IMR-90 (cell line): ENCODE measurements around the gene ARMC9. TPM values are rescaled to one million over a fixed set of nuclear protein-coding genes. Genes with fewer than 3 reads are reported as not detected.
"Not testable (repeated sequence)": the region's sequence is repeated elsewhere in the genome, so short reads cannot be mapped to it uniquely, and the experiment has no call there.

Experiments
- ATAC-seq: fragments of 200-7000 bp; cut with Tn5 transposase; 2 replicates; pipeline ENCODE4 v1.9.1; 2020; ENCODE audit warnings: low read depth, mild to moderate bottlenecking, moderate library complexity
- BruUV-seq: library from RNA; stranded (reverse); fragments of 400-500 nt; replicated peaks from 2 replicates; lab custom pipeline; 2021; lab: Mats Ljungman, UMichigan
- CTCF ChIA-PET: fragments of 300-600 bp; formaldehyde crosslinking; extraction: SDS; loops from one replicate; lab custom pipeline; 2021; ENCODE audit warnings: antibody characterized with exemption; lab: Yijun Ruan, JAX
- POLR2A ChIA-PET: fragments of 300-600 bp; sonication (Branson Sonifier 250); formaldehyde crosslinking; loops from one replicate; lab custom pipeline; 2022; ENCODE audit warnings: antibody characterized with exemption; ENCODE audit not compliant: unreplicated experiment; lab: Charles Lee
- DNase-seq: peaks from one replicate; pipeline ENCODE4 v3.0.0; 2013
- H2AFZ ChIP-seq: replicated peaks from 2 replicates; pipeline ENCODE3; 2013; ENCODE audit warnings: low read length, mild to moderate bottlenecking; ENCODE audit not compliant: poor library complexity
- H2AK5ac ChIP-seq: 2 replicates; pipeline ENCODE4 v1.6.1; 2013; ENCODE audit warnings: low read depth, low read length, inconsistent platforms
- H2AK9ac ChIP-seq: replicated peaks from 2 replicates; pipeline ENCODE3; 2013; ENCODE audit warnings: mild to moderate bottlenecking, low read depth, low read length, moderate library complexity; ENCODE audit not compliant: poor library complexity
- H2BK120ac ChIP-seq: 2 replicates; pipeline ENCODE4 v1.6.1; 2013; ENCODE audit warnings: low read depth, low read length, inconsistent platforms
- H2BK15ac ChIP-seq: 3 replicates; pipeline ENCODE4 v1.6.1; 2013; ENCODE audit warnings: low read depth, low read length, inconsistent platforms
- H2BK20ac ChIP-seq: 2 replicates; pipeline ENCODE4 v1.6.1; 2013; ENCODE audit warnings: low read depth, mild to moderate bottlenecking, inconsistent platforms, low read length, moderate library complexity
- H2BK5ac ChIP-seq: 2 replicates; pipeline ENCODE4 v1.6.1; 2013; ENCODE audit warnings: mild to moderate bottlenecking, low read depth, low read length, inconsistent platforms; ENCODE audit not compliant: poor library complexity, severe bottlenecking
- H3K14ac ChIP-seq: replicated peaks from 2 replicates; pipeline ENCODE4 v1.6.1; 2013; ENCODE audit warnings: low read depth, low read length, inconsistent platforms
- H3K18ac ChIP-seq: 2 replicates; pipeline ENCODE4 v1.6.1; 2013; ENCODE audit warnings: low read depth, low read length, control low read depth
- H3K23ac ChIP-seq: 2 replicates; pipeline ENCODE4 v1.6.1; 2013; ENCODE audit warnings: low read depth, low read length, inconsistent platforms
- H3K27ac ChIP-seq: 2 replicates; pipeline ENCODE4 v1.5.1; 2013; ENCODE audit warnings: mild to moderate bottlenecking, control low read depth, low read length; ENCODE audit not compliant: insufficient read depth
- H3K27me3 ChIP-seq: 2 replicates; pipeline ENCODE4 v1.6.1; 2013; ENCODE audit warnings: low read length; ENCODE audit not compliant: control insufficient read depth, insufficient read depth
- H3K36me3 ChIP-seq: 2 replicates; pipeline ENCODE4 v1.6.1; 2013; ENCODE audit warnings: low read length, mixed read lengths; ENCODE audit not compliant: control insufficient read depth, insufficient read depth
- H3K4ac ChIP-seq: 2 replicates; pipeline ENCODE4 v1.6.1; 2013; ENCODE audit warnings: low read depth, low read length, inconsistent platforms
- H3K4me1 ChIP-seq: 2 replicates; pipeline ENCODE4 v1.6.1; 2013; ENCODE audit warnings: low read length, mixed read lengths; ENCODE audit not compliant: control insufficient read depth, insufficient read depth
- H3K4me2 ChIP-seq: 2 replicates; pipeline ENCODE4 v1.6.1; 2013; ENCODE audit warnings: low read depth, mild to moderate bottlenecking, control low read depth, low read length, moderate library complexity
- H3K4me3 ChIP-seq: 2 replicates; pipeline ENCODE4 v1.5.1; 2013; ENCODE audit warnings: low read depth, mild to moderate bottlenecking, control low read depth, low read length, moderate library complexity; ENCODE audit not compliant: insufficient read depth
- H3K56ac ChIP-seq: 2 replicates; pipeline ENCODE4 v1.6.1; 2013; ENCODE audit warnings: low read length, inconsistent platforms; ENCODE audit not compliant: insufficient read depth; ENCODE audit errors: extremely low read depth
- H3K79me1 ChIP-seq, 2 experiments: 2 replicates each; pipeline ENCODE4 v1.6.1; 2013; ENCODE audit warnings: low read length in 2 of 2, inconsistent platforms in 1 of 2, low read depth in 1 of 2
- H3K9ac ChIP-seq: 2 replicates; pipeline ENCODE4 v1.6.1; 2013; ENCODE audit warnings: low read depth, low read length, control low read depth
- H3K9me1 ChIP-seq: 2 replicates; pipeline ENCODE4 v1.6.1; 2013; ENCODE audit warnings: low read length, inconsistent platforms; ENCODE audit not compliant: insufficient read depth
- H3K9me3 ChIP-seq: 2 replicates; pipeline ENCODE4 v1.6.1; 2013; ENCODE audit warnings: low read length; ENCODE audit not compliant: control insufficient read depth, insufficient read depth
- H4K20me1 ChIP-seq: 2 replicates; pipeline ENCODE4 v1.6.1; 2013; ENCODE audit warnings: low read length, inconsistent platforms; ENCODE audit not compliant: insufficient read depth
- H4K5ac ChIP-seq: 2 replicates; pipeline ENCODE4 v1.6.1; 2013; ENCODE audit warnings: mild to moderate bottlenecking, low read depth, low read length, control low read depth
- H4K8ac ChIP-seq, 2 experiments: 2 replicates each; pipeline ENCODE4 v1.6.1; 2013; ENCODE audit warnings: low read depth in 2 of 2, low read length in 2 of 2, control low read depth in 1 of 2, inconsistent platforms in 1 of 2
- H4K91ac ChIP-seq: 2 replicates; pipeline ENCODE4 v1.6.1; 2013; ENCODE audit warnings: low read depth, low read length, inconsistent platforms; ENCODE audit not compliant: insufficient read depth
- POLR2A ChIP-seq: IDR thresholded peaks from 2 replicates; pipeline ENCODE4 v1.6.1; 2012; ENCODE audit warnings: mild to moderate bottlenecking, low read depth, low read length
- WGBS, 2 experiments: methylation state at CpG; one replicate each; pipeline versions ENCODE4 v1.1.5 to v1.1.7; 2013; ENCODE audit warnings: missing lambda C conversion rate in 2 of 2; ENCODE audit not compliant: insufficient read length in 1 of 2; ENCODE audit errors: extremely low coverage in 2 of 2; 5-methylcytosine and 5-hydroxymethylcytosine counted together
- dilution Hi-C: fragments of 300-500 bp; cut with HindIII; formaldehyde crosslinking; loops from one replicate; pipeline ENCODE4 v1.14.3; 2018; ENCODE audit warnings: low sequenced_read_pairs; ENCODE audit not compliant: unreplicated experiment
- in situ Hi-C: fragments of 300-500 bp; cut with MboI; formaldehyde crosslinking; loops from 3 replicates; pipeline ENCODE4 v1.14.3; 2019; ENCODE audit warnings: low sequenced_read_pairs, inconsistent platforms, mixed read lengths
- intact Hi-C: fragments of 100-400 bp; cut with micrococcal nuclease; formaldehyde crosslinking; loops from 2 replicates; pipeline ENCODE4 v1.10.0; 2022
- polyA plus RNA-seq, 3 experiments: library from polyadenylated mRNA; depleted of rRNA; stranded (reverse); fragments of >200 nt; gene quantifications; 2 replicates each; pipeline ENCODE4 v1.2.3, GENCODE V29; 2012; ENCODE audit warnings: low replicate concordance in 1 of 3
- total RNA-seq: library from RNA; depleted of rRNA; stranded (reverse); fragments of >200 nt; gene quantifications from 2 replicates; pipeline ENCODE4 v1.2.3, GENCODE V29; 2012
- TF ChIP-seq, protein P1 (sequence below): conservative IDR thresholded peaks from 2 replicates; pipeline ENCODE4 v1.5.1; 2012; ENCODE audit warnings: mild to moderate bottlenecking, low read depth, low read length, improper control_type of control experiment

Gene ARMC9
- total and polyA plus RNA-seq, 2 of the 4 experiments (the other 2 are of a cell fraction), result 36.0 to 46.6 TPM

GRCh38 chr2:231300722-231301076, 102.3 kb downstream of the ARMC9 start (continued):
- TF ChIP-seq, protein P1, sequence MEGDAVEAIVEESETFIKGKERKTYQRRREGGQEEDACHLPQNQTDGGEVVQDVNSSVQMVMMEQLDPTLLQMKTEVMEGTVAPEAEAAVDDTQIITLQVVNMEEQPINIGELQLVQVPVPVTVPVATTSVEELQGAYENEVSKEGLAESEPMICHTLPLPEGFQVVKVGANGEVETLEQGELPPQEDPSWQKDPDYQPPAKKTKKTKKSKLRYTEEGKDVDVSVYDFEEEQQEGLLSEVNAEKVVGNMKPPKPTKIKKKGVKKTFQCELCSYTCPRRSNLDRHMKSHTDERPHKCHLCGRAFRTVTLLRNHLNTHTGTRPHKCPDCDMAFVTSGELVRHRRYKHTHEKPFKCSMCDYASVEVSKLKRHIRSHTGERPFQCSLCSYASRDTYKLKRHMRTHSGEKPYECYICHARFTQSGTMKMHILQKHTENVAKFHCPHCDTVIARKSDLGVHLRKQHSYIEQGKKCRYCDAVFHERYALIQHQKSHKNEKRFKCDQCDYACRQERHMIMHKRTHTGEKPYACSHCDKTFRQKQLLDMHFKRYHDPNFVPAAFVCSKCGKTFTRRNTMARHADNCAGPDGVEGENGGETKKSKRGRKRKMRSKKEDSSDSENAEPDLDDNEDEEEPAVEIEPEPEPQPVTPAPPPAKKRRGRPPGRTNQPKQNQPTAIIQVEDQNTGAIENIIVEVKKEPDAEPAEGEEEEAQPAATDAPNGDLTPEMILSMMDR, result no peak
- no peak for TF ChIP-seq POLR2A

DNA sequence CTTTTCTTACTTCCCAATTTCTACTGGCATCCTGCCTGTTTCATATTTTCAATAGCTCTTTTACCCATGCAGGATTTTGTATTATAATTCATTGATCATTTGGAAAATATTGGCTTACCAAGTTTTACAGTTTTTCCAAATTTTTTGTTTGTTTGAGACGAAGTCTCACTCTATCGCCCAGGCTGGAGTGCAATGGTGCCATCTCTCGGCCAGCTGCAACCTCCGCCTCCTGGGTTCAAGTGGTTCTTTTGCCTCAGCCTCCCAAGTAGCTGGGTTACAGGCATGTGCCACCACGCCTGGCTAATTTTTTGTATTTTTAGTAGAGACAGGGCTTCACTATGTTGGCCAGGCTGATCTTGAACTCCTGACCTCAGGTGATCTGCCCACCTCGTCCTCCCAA, 105.8 kb downstream of the ARMC9 start:
- H3K9ac ChIP-seq, H3K4me3 ChIP-seq, H3K4me2 ChIP-seq, ATAC-seq, in situ Hi-C loops, intact Hi-C loops, BruUV-seq, H3K79me1 ChIP-seq, H3K23ac ChIP-seq, H3K27ac ChIP-seq, H2BK120ac ChIP-seq, H4K8ac ChIP-seq, H2AFZ ChIP-seq, dilution Hi-C loops, H3K27me3 ChIP-seq, H3K9me3 ChIP-seq, H3K56ac ChIP-seq, H3K9me1 ChIP-seq, H2BK20ac ChIP-seq, H2AK5ac ChIP-seq, H2BK15ac ChIP-seq, CTCF ChIA-PET, H2AK9ac ChIP-seq, H3K14ac ChIP-seq, H3K18ac ChIP-seq, DNase-seq, POLR2A ChIA-PET, H3K4ac ChIP-seq, H4K5ac ChIP-seq, H4K91ac ChIP-seq, H3K4me1 ChIP-seq, H2BK5ac ChIP-seq, H4K20me1 ChIP-seq: not testable (repeated sequence)
- no CpG with 5 or more reads among the region's 6 CpGs for WGBS, 2 experiments
- H3K36me3 ChIP-seq, result peaks cover 15% of the 10 kb centered on the region
